NCI-H128 (cell line): ENCODE measurements around the gene SMIM38.
"Not testable (repeated sequence)": the region's sequence is repeated elsewhere in the genome, so short reads cannot be mapped to it uniquely, and the experiment has no call there.

ENCODE experiments used
- DNase-seq: peaks from one replicate; lab custom pipeline; 2025; ENCODE audit not compliant: unreplicated experiment; lab: John Stamatoyannopoulos, UW

Gene SMIM38

GRCh38 chr11:69121621-69122325, 34.0 kb upstream of the SMIM38 start:
- no peak for DNase-seq

- no peak for DNase-seq
These were observed 33.5 kb upstream of the SMIM38 start for GRCh38 chr11:69122326-69122629.

GRCh38 chr11:69122630-69123431, 32.9 kb upstream of the SMIM38 start:
- DNase-seq, result no peak

GRCh38 chr11:69123593-69124545, 31.9 kb upstream of the SMIM38 start:
- no peak for DNase-seq

GRCh38 chr11:69125861-69126260, 29.9 kb upstream of the SMIM38 start:
- DNase-seq, result no peak

GRCh38 chr11:69126286-69126685, 29.4 kb upstream of the SMIM38 start:
- no peak for DNase-seq

- DNase-seq, result no peak
These were observed 28.5 kb upstream of the SMIM38 start for GRCh38 chr11:69127081-69127850.

GRCh38 chr11:69127884-69128283, 27.9 kb upstream of the SMIM38 start:
- DNase-seq, result no peak

- DNase-seq, result no peak
These were observed 26.7 kb upstream of the SMIM38 start for GRCh38 chr11:69129053-69129452.

- no peak for DNase-seq
These were observed 26.1 kb upstream of the SMIM38 start for GRCh38 chr11:69129647-69130046.

- DNase-seq, result no peak
These were observed 25.1 kb upstream of the SMIM38 start for GRCh38 chr11:69130654-69131053.

- DNase-seq, result no peak
These were observed 24.6 kb upstream of the SMIM38 start for GRCh38 chr11:69131121-69131566.

GRCh38 chr11:69131644-69132300, 24.0 kb upstream of the SMIM38 start:
- DNase-seq, result no peak

- DNase-seq, result no peak
These were observed 23.4 kb upstream of the SMIM38 start for GRCh38 chr11:69132301-69132670.

GRCh38 chr11:69133251-69133650, 22.5 kb upstream of the SMIM38 start:
- no peak for DNase-seq

GRCh38 chr11:69134182-69134581, 21.6 kb upstream of the SMIM38 start:
- DNase-seq, result not testable (repeated sequence)

GRCh38 chr11:69134957-69135356, 20.8 kb upstream of the SMIM38 start:
- no peak for DNase-seq

- no peak for DNase-seq
These were observed 20.0 kb upstream of the SMIM38 start for GRCh38 chr11:69135420-69136363.

- no peak for DNase-seq
These were observed 19.3 kb upstream of the SMIM38 start for GRCh38 chr11:69136471-69136870.
